AG10803 (cell line): ENCODE measurements around the gene BANK1.
A peak's percentile ranks its signal among the peaks of the same experiment; 100 is the strongest.

Source experiments
- DNase-seq: peaks from one replicate; pipeline ENCODE4 v3.0.0; 2010; ENCODE audit warnings: low read depth
- H3K4me3 ChIP-seq: 2 replicates; pipeline ENCODE4 v1.5.1; 2011; ENCODE audit warnings: mild to moderate bottlenecking, low read length, control low read depth
- TF ChIP-seq, protein P1 (sequence below): conservative IDR thresholded peaks from 2 replicates; pipeline ENCODE4 v1.5.1; 2011; ENCODE audit warnings: mild to moderate bottlenecking, low read length, control low read depth, inconsistent platforms

The BANK1 gene

DNA sequence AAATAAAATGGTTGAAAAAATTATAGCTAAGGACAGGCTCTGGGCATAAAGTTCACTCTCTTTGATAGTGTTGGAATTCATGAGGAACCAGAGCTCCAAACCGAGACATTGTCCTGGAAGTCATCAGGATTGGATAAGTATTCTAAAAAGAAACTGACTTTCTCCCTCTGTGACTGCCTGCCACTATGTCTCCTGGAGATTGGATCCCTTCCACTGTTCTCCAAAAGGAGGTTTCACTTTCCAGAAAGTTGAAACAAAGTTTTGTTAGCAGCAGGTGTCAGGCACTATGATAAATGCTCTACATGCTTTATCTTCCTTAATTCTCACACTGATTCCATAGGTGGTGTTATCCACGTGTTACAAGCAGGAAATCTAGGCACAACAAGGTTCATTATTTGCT is 16.8 kb downstream of the BANK1 start:
- TF ChIP-seq, protein P1, sequence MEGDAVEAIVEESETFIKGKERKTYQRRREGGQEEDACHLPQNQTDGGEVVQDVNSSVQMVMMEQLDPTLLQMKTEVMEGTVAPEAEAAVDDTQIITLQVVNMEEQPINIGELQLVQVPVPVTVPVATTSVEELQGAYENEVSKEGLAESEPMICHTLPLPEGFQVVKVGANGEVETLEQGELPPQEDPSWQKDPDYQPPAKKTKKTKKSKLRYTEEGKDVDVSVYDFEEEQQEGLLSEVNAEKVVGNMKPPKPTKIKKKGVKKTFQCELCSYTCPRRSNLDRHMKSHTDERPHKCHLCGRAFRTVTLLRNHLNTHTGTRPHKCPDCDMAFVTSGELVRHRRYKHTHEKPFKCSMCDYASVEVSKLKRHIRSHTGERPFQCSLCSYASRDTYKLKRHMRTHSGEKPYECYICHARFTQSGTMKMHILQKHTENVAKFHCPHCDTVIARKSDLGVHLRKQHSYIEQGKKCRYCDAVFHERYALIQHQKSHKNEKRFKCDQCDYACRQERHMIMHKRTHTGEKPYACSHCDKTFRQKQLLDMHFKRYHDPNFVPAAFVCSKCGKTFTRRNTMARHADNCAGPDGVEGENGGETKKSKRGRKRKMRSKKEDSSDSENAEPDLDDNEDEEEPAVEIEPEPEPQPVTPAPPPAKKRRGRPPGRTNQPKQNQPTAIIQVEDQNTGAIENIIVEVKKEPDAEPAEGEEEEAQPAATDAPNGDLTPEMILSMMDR: no peak
- H3K4me3 ChIP-seq: no peak overlapping the region
- no peak for DNase-seq

DNA sequence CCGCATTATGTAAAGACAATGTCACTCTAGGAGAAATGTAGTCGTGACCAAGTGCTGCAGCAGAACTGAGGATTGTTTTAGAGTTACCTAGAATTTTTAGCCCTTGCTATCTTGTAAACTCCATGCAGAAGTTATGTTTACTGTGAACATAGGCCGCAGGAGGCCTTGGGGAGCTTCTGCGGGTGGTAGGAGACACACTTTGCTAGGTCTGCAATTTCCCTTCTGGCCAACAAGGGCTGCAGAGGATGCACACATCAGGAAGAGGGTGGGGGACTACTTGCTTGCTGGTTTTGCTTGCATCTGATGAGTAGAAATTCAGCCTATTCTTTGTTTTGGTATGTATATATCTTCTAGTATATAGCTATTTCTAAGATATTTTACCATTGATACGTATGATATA is 23.1 kb downstream of the BANK1 start:
- no peak overlapping the region for H3K4me3 ChIP-seq
- TF ChIP-seq, protein P1: no peak
- DNase-seq: no peak

DNA sequence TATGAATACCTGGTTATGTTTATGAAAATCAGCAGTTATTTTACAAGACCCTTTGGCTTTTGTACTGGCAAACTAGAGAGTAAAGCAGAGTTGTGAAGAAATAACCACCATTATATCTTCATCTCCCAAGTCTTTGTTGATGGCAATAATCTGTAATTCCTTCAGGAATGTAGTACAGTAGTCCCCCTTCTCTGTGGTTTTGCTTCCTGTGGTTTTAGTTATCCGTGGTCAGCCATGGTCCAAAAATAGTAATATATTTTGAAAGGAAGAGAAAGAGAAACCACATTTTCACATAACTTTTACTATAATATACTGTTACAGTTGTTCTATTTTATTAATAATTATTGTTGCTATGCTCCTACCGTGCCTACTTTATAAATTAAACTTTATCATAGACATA is 27.8 kb downstream of the BANK1 start:
- DNase-seq: peak; percentile 81
- TF ChIP-seq, protein P1: no peak
- no peak overlapping the region for H3K4me3 ChIP-seq

DNA sequence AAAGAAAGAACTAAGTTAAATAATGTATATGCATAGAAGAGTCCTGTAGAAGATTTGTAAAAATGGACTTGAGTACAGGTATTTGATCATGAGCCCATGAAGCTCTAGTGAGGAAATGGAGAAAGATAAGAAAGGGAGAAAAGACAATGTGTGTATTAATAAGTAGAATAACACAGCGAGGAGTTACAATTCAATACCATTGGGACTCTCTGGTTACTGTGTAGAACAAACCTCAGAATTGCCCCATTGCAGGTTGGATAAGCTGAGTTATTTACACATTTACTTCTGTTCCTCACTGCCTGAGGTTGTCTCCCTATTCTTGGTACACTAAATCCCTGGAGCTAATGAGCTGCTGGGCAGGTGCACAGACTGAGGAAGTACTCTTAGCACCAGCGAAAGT is 33.3 kb downstream of the BANK1 start:
- no peak for DNase-seq
- no peak overlapping the region for H3K4me3 ChIP-seq
- TF ChIP-seq, protein P1: no peak

DNA sequence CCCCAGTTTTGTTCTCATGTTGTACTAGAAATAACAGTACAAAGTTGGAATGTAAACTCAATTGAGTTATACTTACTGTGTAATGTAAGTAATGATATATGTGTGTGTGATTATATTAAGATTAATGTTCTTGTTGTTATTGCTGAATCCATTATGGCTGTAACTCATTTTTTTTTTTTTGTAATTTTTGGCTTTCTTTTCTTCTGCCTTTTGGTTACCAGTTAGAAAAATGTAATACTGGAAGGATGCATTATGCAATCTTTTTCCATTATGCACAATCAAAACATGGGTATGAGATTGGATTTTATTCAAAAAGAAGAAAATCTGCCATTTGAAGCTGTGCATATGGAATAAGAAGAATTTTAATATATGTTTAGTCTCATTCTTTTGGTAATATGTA is 34.0 kb downstream of the BANK1 start:
- TF ChIP-seq, protein P1: no peak
- no peak for DNase-seq
- H3K4me3 ChIP-seq: no peak overlapping the region

DNA sequence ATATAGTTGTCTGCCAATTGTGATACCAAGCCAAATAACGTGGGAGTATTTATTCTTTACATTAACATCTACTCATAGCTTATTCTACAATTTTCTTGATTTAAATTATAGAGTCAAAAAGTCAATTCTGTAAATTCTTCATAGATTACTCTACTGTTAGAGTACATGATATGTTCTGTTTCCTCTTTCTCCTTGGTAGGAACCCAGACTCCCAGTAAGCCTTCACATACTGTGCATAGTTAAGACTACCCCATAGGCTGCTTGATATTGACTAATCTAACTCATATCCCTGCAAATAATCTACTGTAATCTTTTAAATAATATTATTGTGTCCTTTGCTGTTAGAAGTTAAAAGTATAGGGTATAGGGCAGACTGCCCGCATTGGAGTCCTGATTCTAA is 35.4 kb downstream of the BANK1 start:
- TF ChIP-seq, protein P1: no peak
- no peak overlapping the region for H3K4me3 ChIP-seq
- DNase-seq: no peak

DNA sequence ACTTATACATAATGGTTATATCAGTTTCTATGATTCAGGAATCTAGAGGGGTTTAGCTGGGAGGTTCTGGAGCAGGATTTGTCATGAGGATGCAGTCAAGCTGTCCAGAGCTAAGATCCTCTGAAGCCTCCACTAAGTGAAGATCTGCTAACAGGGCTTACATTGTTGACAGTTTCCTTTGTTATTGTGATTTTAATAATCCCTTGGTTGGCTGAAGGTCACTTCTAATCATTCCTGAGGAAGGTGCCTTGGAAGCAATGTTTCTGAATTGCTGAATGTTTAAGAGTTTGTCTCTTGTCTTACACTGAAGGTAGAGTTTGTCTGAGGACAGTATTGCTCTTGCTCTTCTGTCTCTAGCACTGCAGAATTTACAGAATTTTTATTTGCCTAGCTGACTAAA is 41.3 kb downstream of the BANK1 start:
- no peak for DNase-seq
- TF ChIP-seq, protein P1: no peak
- no peak overlapping the region for H3K4me3 ChIP-seq
